Activated CD4-positive, alpha-beta T cell treated with anti-CD3 and anti-CD28 coated beads, Interleukin-2, amount 50 U/mL, for 4 hours (primary cell): ENCODE data around the gene INTS1.
"Not testable (repeated sequence)": the region's sequence is repeated elsewhere in the genome, so short reads cannot be mapped to it uniquely, and the experiment has no call there.

Source experiments
- DNase-seq, 2 experiments: peaks; one replicate each; pipeline ENCODE4 v3.0.0-alpha.2; 2020

Gene INTS1

GRCh38 chr7:1529383-1530116, 25.4 kb upstream of the INTS1 start:
- no peak for DNase-seq

- DNase-seq: no peak
These were observed 22.1 kb upstream of the INTS1 start for GRCh38 chr7:1526271-1526754.

GRCh38 chr7:1525409-1525808, 21.2 kb upstream of the INTS1 start:
- no peak for DNase-seq

- no peak for DNase-seq
These were observed 19.7 kb upstream of the INTS1 start for GRCh38 chr7:1523844-1524243.

GRCh38 chr7:1523208-1523607, 19.0 kb upstream of the INTS1 start:
- no peak for DNase-seq

GRCh38 chr7:1521456-1521855, 17.3 kb upstream of the INTS1 start:
- no peak for DNase-seq

GRCh38 chr7:1520539-1521234, 16.5 kb upstream of the INTS1 start:
- DNase-seq: no peak

GRCh38 chr7:1519322-1519922, 15.2 kb upstream of the INTS1 start:
- DNase-seq: not testable (repeated sequence)

- no peak for DNase-seq
These were observed 12.5 kb upstream of the INTS1 start for GRCh38 chr7:1516586-1517251.

GRCh38 chr7:1515509-1515967, 11.3 kb upstream of the INTS1 start:
- not testable (repeated sequence) for DNase-seq

- DNase-seq: no peak
These were observed 10.8 kb upstream of the INTS1 start for GRCh38 chr7:1514995-1515401.

GRCh38 chr7:1514407-1514806, 10.2 kb upstream of the INTS1 start:
- DNase-seq: no peak

- DNase-seq: no peak
These were observed 9.5 kb upstream of the INTS1 start for GRCh38 chr7:1513657-1514095.

GRCh38 chr7:1512781-1513656, 8.8 kb upstream of the INTS1 start:
- peak; percentile 34 to 35 for DNase-seq

GRCh38 chr7:1511444-1512422, 7.5 kb upstream of the INTS1 start:
- no peak for DNase-seq

- DNase-seq: no peak
These were observed 6.6 kb upstream of the INTS1 start for GRCh38 chr7:1510780-1511154.

- DNase-seq: no peak
These were observed 5.0 kb upstream of the INTS1 start for GRCh38 chr7:1509226-1509625.

- DNase-seq: no peak
These were observed 4.1 kb upstream of the INTS1 start for GRCh38 chr7:1508277-1508758.

GRCh38 chr7:1505731-1506550, 1.8 kb upstream of the INTS1 start:
- DNase-seq: no peak

- DNase-seq: no peak
These were observed 799 bp downstream of the INTS1 start for GRCh38 chr7:1503390-1503789.
